ENCODE data around the gene GYS1.

- TF ChIP-seq CTCF (conservative IDR thresholded peaks at IDR 0.05; ENCODE audit: low read length) (peak; percentile 16; the same call in 1 of the 2 replicates), EZH2phosphoT487 (IDR thresholded peaks at IDR 0.05; ENCODE audit: borderline replicate concordance) (no peak)
Observed at GRCh38 chr19:48987323-48987722, 5.8 kb downstream of the GYS1 start.

All from Loucy (cell line).